Adrenal gland (tissue), 12 donors: ENCODE measurements around the gene FGFR3. TPM values are rescaled to one million over a fixed set of nuclear protein-coding genes. Genes with fewer than 3 reads are reported as not detected.

Experiments used
- DNase-seq, 7 donors: peaks; one replicate each; pipeline ENCODE4 v3.0.0-alpha.2; 2019 to 2020
- H3K27ac ChIP-seq, 5 donors: fragments of 200-600 bp; sonication (generic) in 4 of 5; 1 replicate in 3 of 5; 2 replicates in 2 of 5; pipeline versions ENCODE4 v1.5.1 to v1.8.0; 2016 to 2020; ENCODE audit warnings: mild to moderate bottlenecking in 1 of 5
- H3K27me3 ChIP-seq: fragments of 200-600 bp; 2 replicates; pipeline ENCODE4 v1.8.0; 2021
- H3K36me3 ChIP-seq, 2 donors: fragments of 200-600 bp; replicated peaks in 1 of 2; 1 replicate in 1 of 2; 2 replicates in 1 of 2; pipeline versions ENCODE4 v1.5.1 to v1.8.0; 2018 to 2022
- H3K4me1 ChIP-seq, 2 donors: fragments of 200-600 bp; replicated peaks in 1 of 2; 1 replicate in 1 of 2; 2 replicates in 1 of 2; pipeline versions ENCODE4 v1.5.1 to v1.8.0; 2018 to 2021
- H3K4me3 ChIP-seq, 4 donors: fragments of 200-600 bp; sonication (generic) in 3 of 4; one replicate each; pipeline ENCODE4 v1.5.1; 2016 to 2018
- H3K9me3 ChIP-seq, 3 donors: fragments of 200-600 bp; sonication (generic) in 1 of 3; replicated peaks in 1 of 3; 1 replicate in 2 of 3; 2 replicates in 1 of 3; pipeline versions ENCODE4 v1.5.1 to v1.8.0; 2016 to 2021
- POLR2A ChIP-seq, 2 donors: fragments of 450-650 bp; IDR thresholded peaks; one replicate each; pipeline ENCODE4 v1.6.1; 2017; ENCODE audit warnings: antibody characterized with exemption in 2 of 2, mild to moderate bottlenecking in 2 of 2, moderate library complexity in 1 of 2
- WGBS, 4 donors: extraction: QIAGEN DNeasy Blood & Tissue Kit in 2 of 4; methylation state at CpG; one replicate each; pipeline versions ENCODE4 v1.1.5 to v1.1.7; 2013 to 2017; 5-methylcytosine and 5-hydroxymethylcytosine counted together
- intact Hi-C, 2 donors: fragments of 100-400 bp; cut with DNase I; formaldehyde crosslinking; loops; one replicate each; pipeline versions ENCODE4 v1.14.1 to v1.15.0; 2022 to 2023
- polyA plus RNA-seq, 3 donors: library from polyadenylated mRNA; stranded (reverse); fragments of 200-250 nt in 2 of 3; fragments of 350-450 nt in 1 of 3; fragmentation: Illumina TruSeq in 1 of 3; extraction: RNeasy Lipid Tissue Mini Kit (QIAGEN cat#74804) in 1 of 3; gene quantifications; one replicate each; pipeline ENCODE4 v1.2.3, GENCODE V29; 2013 to 2014
- total RNA-seq, 9 donors: library from RNA; depleted of rRNA in 4 of 9; stranded (reverse); fragments of >200 nt in 4 of 9; fragments of 120-200 nt in 1 of 9; fragmentation: NEBNext Ultra II Directional in 1 of 9; extraction: Animal tissue kit (Norgen Biotek cat#: 25700) in 1 of 9; gene quantifications; one replicate each; pipeline versions ENCODE4 v1.1.0 to v1.2.4, GENCODE V29; 2013 to 2023
- TF ChIP-seq, protein P1 (sequence below), 6 experiments: fragments of 450-650 bp in 4 of 6; fragments of 200-600 bp in 2 of 6; sonication (generic) in 1 of 6; IDR thresholded peaks; 1 replicate in 5 of 6; 2 replicates in 1 of 6; pipeline versions ENCODE4 v1.5.1 to v1.8.0; 2016 to 2021; ENCODE audit warnings: antibody characterized with exemption in 6 of 6, mild to moderate bottlenecking in 2 of 6, moderate library complexity in 1 of 6
- donor health status: healthy with polysubstance abuse.
- donor health status: Bipolar disorder and iron deficiency.
- donor health status: DM: yes; HTN: yes; CAD: no.
- donor health status: DM: no; HTN: no; CAD: no.
- donor health status: DM: no; HTN: no; CAD: no.
- donor health status: DM: yes; HTN: yes; CAD: no.

The FGFR3 gene
- total and polyA plus RNA-seq, 12 donors, result 0.11 to 4.7 (median 1.9) TPM

DNA sequence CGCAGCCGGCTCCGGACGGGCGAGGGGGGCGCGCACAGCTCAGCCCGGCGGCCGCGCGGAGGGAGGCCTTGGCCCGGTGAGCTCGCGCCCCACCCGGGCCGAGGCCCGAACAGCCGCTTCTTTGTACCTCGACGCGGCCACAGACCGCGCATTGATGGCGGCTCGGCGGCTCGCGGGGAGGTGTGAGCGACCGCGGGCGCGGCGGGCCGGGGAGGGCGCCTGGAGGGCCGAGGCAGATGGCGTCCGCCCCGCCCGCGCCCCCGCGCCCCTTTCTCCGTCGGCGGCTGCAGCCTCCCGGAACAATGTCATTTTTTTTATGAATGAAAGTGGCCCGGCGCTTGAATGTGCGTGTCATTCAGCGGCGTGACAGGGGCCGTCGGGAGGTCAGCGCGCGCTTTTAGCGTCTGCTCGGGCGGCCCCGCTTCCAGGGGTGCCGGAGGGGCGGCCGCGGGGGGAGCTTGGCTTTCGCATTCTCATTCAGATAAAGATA, 1.8 kb downstream of the FGFR3 start:
- Histone ChIP-seq H3K9me3 (no peaks in the 10 kb centered on the region), H3K27me3 (peaks cover 33% of the 10 kb centered on the region), H3K4me1 (peaks cover 13 to 16% of the 10 kb centered on the region in 2 donors), H3K4me3 (peak overlapping the region in 1 of 4 donors; percentile 65), H3K36me3 (no peaks in the 10 kb centered on the region), H3K27ac (no peak overlapping the region)
- intact Hi-C loops, result no loop called here
- TF ChIP-seq, protein P1, sequence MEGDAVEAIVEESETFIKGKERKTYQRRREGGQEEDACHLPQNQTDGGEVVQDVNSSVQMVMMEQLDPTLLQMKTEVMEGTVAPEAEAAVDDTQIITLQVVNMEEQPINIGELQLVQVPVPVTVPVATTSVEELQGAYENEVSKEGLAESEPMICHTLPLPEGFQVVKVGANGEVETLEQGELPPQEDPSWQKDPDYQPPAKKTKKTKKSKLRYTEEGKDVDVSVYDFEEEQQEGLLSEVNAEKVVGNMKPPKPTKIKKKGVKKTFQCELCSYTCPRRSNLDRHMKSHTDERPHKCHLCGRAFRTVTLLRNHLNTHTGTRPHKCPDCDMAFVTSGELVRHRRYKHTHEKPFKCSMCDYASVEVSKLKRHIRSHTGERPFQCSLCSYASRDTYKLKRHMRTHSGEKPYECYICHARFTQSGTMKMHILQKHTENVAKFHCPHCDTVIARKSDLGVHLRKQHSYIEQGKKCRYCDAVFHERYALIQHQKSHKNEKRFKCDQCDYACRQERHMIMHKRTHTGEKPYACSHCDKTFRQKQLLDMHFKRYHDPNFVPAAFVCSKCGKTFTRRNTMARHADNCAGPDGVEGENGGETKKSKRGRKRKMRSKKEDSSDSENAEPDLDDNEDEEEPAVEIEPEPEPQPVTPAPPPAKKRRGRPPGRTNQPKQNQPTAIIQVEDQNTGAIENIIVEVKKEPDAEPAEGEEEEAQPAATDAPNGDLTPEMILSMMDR (IDR thresholded peaks at IDR 0.05), result no peak
- no peak for TF ChIP-seq POLR2A (IDR thresholded peaks at IDR 0.05)
- 1 to 5% (median 2%) methylated on average over 22 to 68 of the region's 68 CpGs for WGBS, 4 donors
- DNase-seq, result no peak

GRCh38 chr4:1795299-1796195, 2.5 kb downstream of the FGFR3 start:
- 18 to 52% (median 24%) methylated on average over 5 to 32 of the region's 32 CpGs for WGBS, 4 donors
- no peak for DNase-seq
- H3K9me3 ChIP-seq, result no peaks in the 10 kb centered on the region
- no peak for TF ChIP-seq POLR2A (IDR thresholded peaks at IDR 0.05)
- TF ChIP-seq, protein P1 (IDR thresholded peaks at IDR 0.05), result no peak
- peaks cover 33% of the 10 kb centered on the region for H3K27me3 ChIP-seq
- intact Hi-C loops, result no loop called here
- peaks cover 13 to 16% of the 10 kb centered on the region in 2 donors for H3K4me1 ChIP-seq
- peak overlapping the region in 1 of 4 donors; percentile 65 for H3K4me3 ChIP-seq
- H3K27ac ChIP-seq, result no peak overlapping the region
- H3K36me3 ChIP-seq, result no peaks in the 10 kb centered on the region

DNA sequence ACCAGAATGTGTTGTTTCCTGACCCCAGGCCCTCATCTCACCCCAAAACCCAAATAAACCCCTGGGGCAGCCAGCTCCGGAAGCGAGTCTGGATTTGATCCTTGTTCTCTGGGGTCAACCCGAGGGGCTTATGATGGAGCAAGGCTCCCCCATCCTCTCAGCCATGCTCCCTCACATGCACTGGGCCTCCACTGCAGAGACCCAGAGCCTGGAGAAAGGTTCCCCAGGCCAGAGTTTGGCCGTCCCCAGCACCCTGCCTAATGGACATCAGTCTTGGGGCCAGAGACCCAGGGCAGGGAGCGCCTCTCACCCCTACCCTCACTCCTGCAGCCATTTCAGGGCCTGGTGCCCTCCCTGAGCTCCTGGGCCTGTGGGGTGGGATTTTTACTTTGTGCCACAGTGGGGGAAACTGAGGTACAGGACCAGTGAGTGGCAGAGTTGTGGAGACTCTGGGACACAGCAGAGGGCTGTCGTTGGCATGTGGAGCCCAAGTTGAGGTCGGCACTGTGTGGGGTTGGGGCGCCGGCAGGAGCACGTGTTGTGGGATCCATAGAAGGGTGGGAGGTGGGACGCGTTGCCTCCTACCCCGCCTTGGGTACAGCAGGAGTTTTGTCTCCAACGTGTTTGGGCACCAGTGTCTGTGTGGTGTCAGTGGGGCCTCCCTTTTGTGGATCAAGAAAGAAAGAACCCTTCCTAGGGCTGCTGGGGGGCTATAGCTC, 3.6 kb downstream of the FGFR3 start:
- TF ChIP-seq, protein P1 (IDR thresholded peaks at IDR 0.05), result no peak
- no peak for TF ChIP-seq POLR2A (IDR thresholded peaks at IDR 0.05)
- peaks cover 33% of the 10 kb centered on the region for H3K27me3 ChIP-seq
- intact Hi-C loops, result no loop called here

DNA sequence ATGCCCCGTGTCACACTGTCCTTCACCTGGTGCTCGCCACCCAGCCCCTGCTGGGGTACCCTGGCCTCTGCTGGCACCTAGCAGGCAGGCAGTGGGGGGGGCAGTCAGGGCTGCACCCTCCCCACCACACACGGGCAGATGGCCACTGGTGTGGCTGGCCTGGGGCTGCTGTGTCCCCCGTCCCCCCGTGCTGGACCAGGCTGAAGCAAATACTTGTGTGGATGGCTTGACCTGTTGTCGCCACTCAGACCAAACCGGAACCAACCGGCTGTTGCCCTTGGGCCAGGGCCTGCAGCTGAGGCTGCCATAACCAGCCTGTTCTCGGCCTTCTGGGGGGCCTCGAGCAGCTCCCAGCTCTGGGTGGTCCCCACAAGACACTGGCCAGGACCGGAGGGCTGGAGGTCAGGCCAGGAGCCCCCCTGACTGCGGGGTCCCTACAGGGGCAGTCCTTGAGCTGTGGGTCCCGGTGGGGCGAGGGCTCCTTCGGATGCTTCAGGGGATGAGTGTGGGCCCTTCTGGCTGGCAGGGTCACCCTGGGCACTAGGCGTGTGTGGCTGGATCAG, 4.3 kb downstream of the FGFR3 start:
- Histone ChIP-seq H3K4me3 (no peak overlapping the region), H3K9me3 (no peaks in the 10 kb centered on the region), H3K4me1 (peaks cover 13 to 16% of the 10 kb centered on the region in 2 donors), H3K27me3 (peaks cover 33% of the 10 kb centered on the region), H3K36me3 (no peaks in the 10 kb centered on the region), H3K27ac (no peak overlapping the region)
- DNase-seq, result no peak
- WGBS, 4 donors, result 50 to 80% (median 66%) methylated on average over 1 to 16 of the region's 16 CpGs
- TF ChIP-seq, protein P1 (IDR thresholded peaks at IDR 0.05), result no peak
- intact Hi-C loops, result no loop called here

More for the DNA sequence above, 3.6 kb downstream of the FGFR3 start:
- 85 to 95% (median 91%) methylated on average over 9 to 14 of the region's 14 CpGs for WGBS, 4 donors
- peaks cover 13 to 16% of the 10 kb centered on the region in 2 donors for H3K4me1 ChIP-seq
- no peaks in the 10 kb centered on the region for H3K9me3 ChIP-seq
- DNase-seq, result no peak
- H3K4me3 ChIP-seq, result no peak overlapping the region
- H3K27ac ChIP-seq, result no peak overlapping the region
- H3K36me3 ChIP-seq, result no peaks in the 10 kb centered on the region
